OCI-LY3 (cell line): ENCODE measurements around the gene UPB1.

ENCODE experiments used
- H2AFZ ChIP-seq: fragments of 200-600, 300-600 bp; shearing (Covaris generic); 2 replicates; pipeline ENCODE4 v1.6.0; 2014; ENCODE audit warnings: antibody characterized with exemption, low read depth, low read length
- H3K27ac ChIP-seq: fragments of 200-600, 300-600 bp; sonication (generic); 2 replicates; pipeline ENCODE4 v1.5.1; 2014; ENCODE audit warnings: mild to moderate bottlenecking, low read length, moderate library complexity, mixed read lengths
- H3K27me3 ChIP-seq: fragments of 200-600, 300-600 bp; sonication (generic); 2 replicates; pipeline ENCODE4 v1.6.1; 2014; ENCODE audit warnings: low read depth, low read length, mixed read lengths
- H3K36me3 ChIP-seq: fragments of 200-600, 300-600 bp; sonication (generic); replicated peaks from 2 replicates; pipeline ENCODE3; 2014; ENCODE audit warnings: low read depth, low read length, mixed read lengths
- H3K4me1 ChIP-seq: fragments of 300-600, 200-600 bp; sonication (generic); 2 replicates; pipeline ENCODE4 v1.6.1; 2014; ENCODE audit warnings: low read length, mixed read lengths
- H3K4me2 ChIP-seq: fragments of 200-600, 300-600 bp; sonication (generic); 2 replicates; pipeline ENCODE4 v1.6.1; 2014; ENCODE audit warnings: low read length, mixed read lengths
- H3K4me3 ChIP-seq: fragments of 300-600, 200-600 bp; sonication (generic); 2 replicates; pipeline ENCODE4 v1.5.1; 2014; ENCODE audit warnings: antibody characterized with exemption, mild to moderate bottlenecking, low read length, moderate library complexity
- H3K79me2 ChIP-seq: fragments of 300-600, 200-600 bp; shearing (Covaris generic); 2 replicates; pipeline ENCODE4 v1.6.1; 2014; ENCODE audit warnings: mild to moderate bottlenecking, low read length, mixed read lengths
- H3K9ac ChIP-seq: fragments of 300-600, 200-600 bp; shearing (Covaris generic); 2 replicates; pipeline ENCODE4 v1.6.0; 2014; ENCODE audit warnings: mild to moderate bottlenecking, low read length, moderate library complexity
- H3K9me3 ChIP-seq: fragments of 200-600, 300-600 bp; shearing (Covaris generic); 2 replicates; pipeline ENCODE4 v1.6.1; 2014; ENCODE audit warnings: low read length, mixed read lengths; ENCODE audit not compliant: insufficient read depth
- H4K20me1 ChIP-seq: fragments of 200-600, 300-600 bp; sonication (generic); 2 replicates; pipeline ENCODE4 v1.6.1; 2016; ENCODE audit warnings: low read length, mixed read lengths; ENCODE audit not compliant: insufficient read depth
- CTCF ChIP-seq: fragments of 200-600, 300-600 bp; sonication (generic); IDR thresholded peaks from 2 replicates; pipeline ENCODE4 v1.5.1; 2014; ENCODE audit warnings: antibody characterized with exemption, low read length, low read depth
- EZH2phosphoT487 ChIP-seq: fragments of 200-600 bp; shearing (Covaris generic); IDR thresholded peaks from 2 replicates; pipeline ENCODE4 v1.6.1; 2018; ENCODE audit warnings: antibody characterized with exemption, mixed run types, low read depth

The UPB1 gene

GRCh38 chr22:24532075-24532474 lies 36.9 kb downstream of the UPB1 start:
- Histone ChIP-seq H3K4me2 (no peak overlapping the region), H3K36me3 (no peaks in the 10 kb centered on the region), H4K20me1 (no peaks in the 10 kb centered on the region; the same call in 1 of the 2 replicates), H3K27ac (no peak overlapping the region), H3K27me3 (no peaks in the 10 kb centered on the region), H2AFZ (no peak overlapping the region), H3K4me3 (no peak overlapping the region), H3K4me1 (peaks cover 15% of the 10 kb centered on the region), H3K9ac (no peak overlapping the region), H3K79me2 (no peaks in the 10 kb centered on the region), H3K9me3 (no peaks in the 10 kb centered on the region)
- no peak for TF ChIP-seq EZH2phosphoT487
- no peak for TF ChIP-seq CTCF

- Histone ChIP-seq H3K9me3 (no peaks in the 10 kb centered on the region), H3K79me2 (no peaks in the 10 kb centered on the region), H3K36me3 (peaks cover 4% of the 10 kb centered on the region), H3K4me1 (0 out of 2 replicates have a peak, but pooled peaks cover 1% of the 10 kb centered on the region), H3K27ac (no peak overlapping the region), H3K4me2 (no peak overlapping the region), H3K4me3 (no peak overlapping the region), H2AFZ (no peak overlapping the region), H4K20me1 (no peaks in the 10 kb centered on the region; the same call in 1 of the 2 replicates), H3K27me3 (no peaks in the 10 kb centered on the region), H3K9ac (no peak overlapping the region)
- TF ChIP-seq EZH2phosphoT487 = no peak
- TF ChIP-seq CTCF = no peak
Observed at GRCh38 chr22:24535348-24535747, 40.2 kb downstream of the UPB1 start.

- Histone ChIP-seq H3K79me2 (no peaks in the 10 kb centered on the region), H2AFZ (no peak overlapping the region), H3K9ac (no peak overlapping the region), H3K9me3 (no peaks in the 10 kb centered on the region), H3K27me3 (no peaks in the 10 kb centered on the region), H3K4me1 (no peaks in the 10 kb centered on the region), H3K27ac (no peak overlapping the region), H4K20me1 (no peaks in the 10 kb centered on the region; the same call in 1 of the 2 replicates), H3K4me2 (no peak overlapping the region), H3K4me3 (no peak overlapping the region), H3K36me3 (peaks cover 11% of the 10 kb centered on the region)
- TF ChIP-seq CTCF (no peak), EZH2phosphoT487 (no peak)
Observed at GRCh38 chr22:24536089-24536488, 41.0 kb downstream of the UPB1 start.

- H3K4me3 ChIP-seq = no peak overlapping the region
- H3K4me2 ChIP-seq = no peak overlapping the region
- H3K36me3 ChIP-seq = peaks cover 37% of the 10 kb centered on the region
- H3K79me2 ChIP-seq = no peaks in the 10 kb centered on the region
- H3K4me1 ChIP-seq = no peaks in the 10 kb centered on the region
- no peaks in the 10 kb centered on the region; the same call in 1 of the 2 replicates for H4K20me1 ChIP-seq
- H2AFZ ChIP-seq = no peak overlapping the region
- no peaks in the 10 kb centered on the region for H3K9me3 ChIP-seq
- H3K9ac ChIP-seq = no peak overlapping the region
- TF ChIP-seq CTCF = no peak
- TF ChIP-seq EZH2phosphoT487 = no peak
- H3K27me3 ChIP-seq = no peaks in the 10 kb centered on the region
- no peak overlapping the region for H3K27ac ChIP-seq
Observed at GRCh38 chr22:24540470-24540869, 45.3 kb downstream of the UPB1 start.
